ENCODE results near the gene EXOC4.

Gene EXOC4

GRCh38 chr7:133371616-133372015 lies 118.7 kb downstream of the EXOC4 start:
- DNase-seq (ENCODE audit: low spot score) (no peak), ATAC-seq (ENCODE audit: low read depth) (no peak)
- H3K27me3 ChIP-seq (ENCODE audit: insufficient read depth, poor library complexity, severe bottlenecking), result no peaks in the 10 kb centered on the region
- peaks cover 6% of the 10 kb centered on the region for H3K36me3 ChIP-seq (ENCODE audit: low read depth)
- no peaks in the 10 kb centered on the region for H3K4me1 ChIP-seq (ENCODE audit: insufficient read depth, poor library complexity, severe bottlenecking)
- no peak overlapping the region for H3K27ac ChIP-seq (ENCODE audit: poor library complexity, severe bottlenecking)
- no peaks in the 10 kb centered on the region for H3K9me3 ChIP-seq (ENCODE audit: severe bottlenecking)
- H3K4me3 ChIP-seq (ENCODE audit: severe bottlenecking), result no peak overlapping the region
- TF ChIP-seq, protein P1, sequence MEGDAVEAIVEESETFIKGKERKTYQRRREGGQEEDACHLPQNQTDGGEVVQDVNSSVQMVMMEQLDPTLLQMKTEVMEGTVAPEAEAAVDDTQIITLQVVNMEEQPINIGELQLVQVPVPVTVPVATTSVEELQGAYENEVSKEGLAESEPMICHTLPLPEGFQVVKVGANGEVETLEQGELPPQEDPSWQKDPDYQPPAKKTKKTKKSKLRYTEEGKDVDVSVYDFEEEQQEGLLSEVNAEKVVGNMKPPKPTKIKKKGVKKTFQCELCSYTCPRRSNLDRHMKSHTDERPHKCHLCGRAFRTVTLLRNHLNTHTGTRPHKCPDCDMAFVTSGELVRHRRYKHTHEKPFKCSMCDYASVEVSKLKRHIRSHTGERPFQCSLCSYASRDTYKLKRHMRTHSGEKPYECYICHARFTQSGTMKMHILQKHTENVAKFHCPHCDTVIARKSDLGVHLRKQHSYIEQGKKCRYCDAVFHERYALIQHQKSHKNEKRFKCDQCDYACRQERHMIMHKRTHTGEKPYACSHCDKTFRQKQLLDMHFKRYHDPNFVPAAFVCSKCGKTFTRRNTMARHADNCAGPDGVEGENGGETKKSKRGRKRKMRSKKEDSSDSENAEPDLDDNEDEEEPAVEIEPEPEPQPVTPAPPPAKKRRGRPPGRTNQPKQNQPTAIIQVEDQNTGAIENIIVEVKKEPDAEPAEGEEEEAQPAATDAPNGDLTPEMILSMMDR (IDR thresholded peaks at IDR 0.05; ENCODE audit: poor library complexity, severe bottlenecking), result no peak

GRCh38 chr7:133372337-133372736 lies 119.5 kb downstream of the EXOC4 start:
- Histone ChIP-seq H3K9me3 (ENCODE audit: severe bottlenecking) (no peaks in the 10 kb centered on the region), H3K4me3 (ENCODE audit: severe bottlenecking) (no peak overlapping the region), H3K27ac (ENCODE audit: poor library complexity, severe bottlenecking) (no peak overlapping the region), H3K4me1 (ENCODE audit: insufficient read depth, poor library complexity, severe bottlenecking) (no peaks in the 10 kb centered on the region), H3K36me3 (ENCODE audit: low read depth) (peaks cover 6% of the 10 kb centered on the region), H3K27me3 (ENCODE audit: insufficient read depth, poor library complexity, severe bottlenecking) (no peaks in the 10 kb centered on the region)
- DNase-seq (ENCODE audit: low spot score) (no peak), ATAC-seq (ENCODE audit: low read depth) (no peak)
- TF ChIP-seq, protein P1 (IDR thresholded peaks at IDR 0.05; ENCODE audit: poor library complexity, severe bottlenecking), result no peak

GRCh38 chr7:133376514-133376913 lies 123.6 kb downstream of the EXOC4 start:
- no peak overlapping the region for H3K27ac ChIP-seq (ENCODE audit: poor library complexity, severe bottlenecking)
- H3K4me3 ChIP-seq (ENCODE audit: severe bottlenecking), result no peak overlapping the region
- H3K4me1 ChIP-seq (ENCODE audit: insufficient read depth, poor library complexity, severe bottlenecking), result no peaks in the 10 kb centered on the region
- no peaks in the 10 kb centered on the region for H3K27me3 ChIP-seq (ENCODE audit: insufficient read depth, poor library complexity, severe bottlenecking)
- DNase-seq (ENCODE audit: low spot score) (no peak), ATAC-seq (ENCODE audit: low read depth) (no peak)
- H3K36me3 ChIP-seq (ENCODE audit: low read depth), result peaks cover 11% of the 10 kb centered on the region
- no peaks in the 10 kb centered on the region for H3K9me3 ChIP-seq (ENCODE audit: severe bottlenecking)
- TF ChIP-seq, protein P1 (IDR thresholded peaks at IDR 0.05; ENCODE audit: poor library complexity, severe bottlenecking), result no peak

DNA sequence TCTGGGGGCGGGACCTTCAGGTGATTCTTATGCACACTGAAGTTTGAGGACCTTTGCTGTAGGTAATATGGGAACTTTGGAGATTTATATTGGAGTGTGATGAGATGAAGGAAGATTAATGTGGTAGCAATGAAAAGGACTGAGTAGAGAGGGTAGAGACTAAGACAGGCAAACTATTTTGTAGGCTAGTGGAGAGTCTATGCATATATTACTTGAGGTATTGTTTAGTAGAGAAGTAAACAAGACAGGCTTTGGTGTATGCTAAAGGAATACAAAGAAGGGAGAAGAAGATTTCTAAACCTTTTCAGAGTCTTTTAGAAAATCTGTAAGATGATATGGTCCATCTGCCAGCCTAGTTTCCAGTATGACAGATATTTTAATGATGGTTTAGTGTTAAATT lies 129.1 kb downstream of the EXOC4 start:
- Histone ChIP-seq H3K9me3 (ENCODE audit: severe bottlenecking) (no peaks in the 10 kb centered on the region), H3K36me3 (ENCODE audit: low read depth) (peaks cover 5% of the 10 kb centered on the region; the same call in 1 of the 2 replicates), H3K4me1 (ENCODE audit: insufficient read depth, poor library complexity, severe bottlenecking) (no peaks in the 10 kb centered on the region), H3K4me3 (ENCODE audit: severe bottlenecking) (no peak overlapping the region), H3K27me3 (ENCODE audit: insufficient read depth, poor library complexity, severe bottlenecking) (no peaks in the 10 kb centered on the region), H3K27ac (ENCODE audit: poor library complexity, severe bottlenecking) (no peak overlapping the region)
- DNase-seq (ENCODE audit: low spot score) (no peak), ATAC-seq (ENCODE audit: low read depth) (no peak)
- TF ChIP-seq, protein P1 (IDR thresholded peaks at IDR 0.05; ENCODE audit: poor library complexity, severe bottlenecking), result no peak

- no peak overlapping the region for H3K4me3 ChIP-seq (ENCODE audit: severe bottlenecking)
- ATAC-seq (ENCODE audit: low read depth) (no peak), DNase-seq (ENCODE audit: low spot score) (no peak)
- no peaks in the 10 kb centered on the region for H3K9me3 ChIP-seq (ENCODE audit: severe bottlenecking)
- no peak overlapping the region for H3K27ac ChIP-seq (ENCODE audit: poor library complexity, severe bottlenecking)
- no peaks in the 10 kb centered on the region for H3K4me1 ChIP-seq (ENCODE audit: insufficient read depth, poor library complexity, severe bottlenecking)
- H3K36me3 ChIP-seq (ENCODE audit: low read depth), result peaks cover 5% of the 10 kb centered on the region; the same call in 1 of the 2 replicates
- TF ChIP-seq, protein P1 (IDR thresholded peaks at IDR 0.05; ENCODE audit: poor library complexity, severe bottlenecking), result no peak
- no peaks in the 10 kb centered on the region for H3K27me3 ChIP-seq (ENCODE audit: insufficient read depth, poor library complexity, severe bottlenecking)
Observed at GRCh38 chr7:133382775-133383559, 130.1 kb downstream of the EXOC4 start.

Data from RWPE2 (cell line).